ENCODE data around the gene TUNAR.

Gene TUNAR

GRCh38 chr14:95944462-95944861, 67.8 kb downstream of the TUNAR start:
- Histone ChIP-seq H3K9me3 (ENCODE audit: low read length) (no peaks in the 10 kb centered on the region), H3K9ac (ENCODE audit: low read length) (no peak overlapping the region), H3K4me2 (ENCODE audit: low read length) (no peak overlapping the region), H3K4me3 (ENCODE audit: low read depth, low read length, poor library complexity, severe bottlenecking) (no peak overlapping the region), H3K4me1 (ENCODE audit: insufficient read depth, low read length, severe bottlenecking) (no peaks in the 10 kb centered on the region), H3F3A (ENCODE audit: insufficient read depth, low read length) (no peaks in the 10 kb centered on the region), H3K36me3 (ENCODE audit: insufficient read depth, low read length) (no peaks in the 10 kb centered on the region), H3K9me2 (ENCODE audit: low read depth, low read length) (no peaks in the 10 kb centered on the region), H3K27ac (ENCODE audit: low read depth, low read length, poor library complexity, severe bottlenecking) (no peak overlapping the region), H4K20me1 (ENCODE audit: insufficient read depth, low read length) (no peaks in the 10 kb centered on the region), H3K79me2 (ENCODE audit: insufficient read depth, low read length) (no peaks in the 10 kb centered on the region), H3K27me3 (ENCODE audit: insufficient read depth, low read length) (no peaks in the 10 kb centered on the region), H2AFZ (ENCODE audit: low read length) (no peak overlapping the region)
- TF ChIP-seq CTCF (IDR thresholded peaks at IDR 0.05; ENCODE audit: low read length) (no peak), EZH2 (IDR thresholded peaks at IDR 0.05; ENCODE audit: borderline replicate concordance, low read length) (no peak)

- no peaks in the 10 kb centered on the region for H3K79me2 ChIP-seq (ENCODE audit: insufficient read depth, low read length)
- H3K4me3 ChIP-seq (ENCODE audit: low read depth, low read length, poor library complexity, severe bottlenecking): no peak overlapping the region
- H3K9me3 ChIP-seq (ENCODE audit: low read length): no peaks in the 10 kb centered on the region
- no peaks in the 10 kb centered on the region for H3K36me3 ChIP-seq (ENCODE audit: insufficient read depth, low read length)
- no peaks in the 10 kb centered on the region for H3K27me3 ChIP-seq (ENCODE audit: insufficient read depth, low read length)
- no peaks in the 10 kb centered on the region for H3F3A ChIP-seq (ENCODE audit: insufficient read depth, low read length)
- H3K9me2 ChIP-seq (ENCODE audit: low read depth, low read length): no peaks in the 10 kb centered on the region
- no peaks in the 10 kb centered on the region for H4K20me1 ChIP-seq (ENCODE audit: insufficient read depth, low read length)
- no peak overlapping the region for H2AFZ ChIP-seq (ENCODE audit: low read length)
- H3K4me1 ChIP-seq (ENCODE audit: insufficient read depth, low read length, severe bottlenecking): no peaks in the 10 kb centered on the region
- H3K9ac ChIP-seq (ENCODE audit: low read length): no peak overlapping the region
- TF ChIP-seq CTCF (IDR thresholded peaks at IDR 0.05; ENCODE audit: low read length): no peak
- no peak for TF ChIP-seq EZH2 (IDR thresholded peaks at IDR 0.05; ENCODE audit: borderline replicate concordance, low read length)
- no peak overlapping the region for H3K4me2 ChIP-seq (ENCODE audit: low read length)
- no peak overlapping the region for H3K27ac ChIP-seq (ENCODE audit: low read depth, low read length, poor library complexity, severe bottlenecking)
Observed at GRCh38 chr14:95946867-95947266, 70.2 kb downstream of the TUNAR start.

- Histone ChIP-seq H3K4me2 (ENCODE audit: low read length) (no peak overlapping the region), H3F3A (ENCODE audit: insufficient read depth, low read length) (no peaks in the 10 kb centered on the region), H3K27me3 (ENCODE audit: insufficient read depth, low read length) (no peaks in the 10 kb centered on the region), H3K79me2 (ENCODE audit: insufficient read depth, low read length) (no peaks in the 10 kb centered on the region), H3K4me1 (ENCODE audit: insufficient read depth, low read length, severe bottlenecking) (no peaks in the 10 kb centered on the region), H3K36me3 (ENCODE audit: insufficient read depth, low read length) (no peaks in the 10 kb centered on the region), H3K9ac (ENCODE audit: low read length) (no peak overlapping the region), H4K20me1 (ENCODE audit: insufficient read depth, low read length) (no peaks in the 10 kb centered on the region), H3K27ac (ENCODE audit: low read depth, low read length, poor library complexity, severe bottlenecking) (no peak overlapping the region), H2AFZ (ENCODE audit: low read length) (no peak overlapping the region), H3K4me3 (ENCODE audit: low read depth, low read length, poor library complexity, severe bottlenecking) (no peak overlapping the region), H3K9me2 (ENCODE audit: low read depth, low read length) (no peaks in the 10 kb centered on the region), H3K9me3 (ENCODE audit: low read length) (no peaks in the 10 kb centered on the region)
- no peak for TF ChIP-seq CTCF (IDR thresholded peaks at IDR 0.05; ENCODE audit: low read length)
- TF ChIP-seq EZH2 (IDR thresholded peaks at IDR 0.05; ENCODE audit: borderline replicate concordance, low read length): no peak
Observed at GRCh38 chr14:95948558-95948981, 71.9 kb downstream of the TUNAR start.

Measured in OCI-LY1 (cell line).